ENCODE measurements around the gene CAMK1D.

CAMK1D gene

GRCh38 chr10:12603766-12604470 lies 254.6 kb downstream of the CAMK1D start:
- DNase-seq = no peak

- DNase-seq = peak; percentile 39
These were observed 256.4 kb downstream of the CAMK1D start for GRCh38 chr10:12605580-12606405.

- DNase-seq = no peak
These were observed 257.1 kb downstream of the CAMK1D start for GRCh38 chr10:12606461-12606860.

GRCh38 chr10:12608761-12609160 lies 259.4 kb downstream of the CAMK1D start:
- no peak for DNase-seq

- DNase-seq = no peak
These were observed 260.1 kb downstream of the CAMK1D start for GRCh38 chr10:12609435-12609834.

GRCh38 chr10:12613136-12613535 lies 263.8 kb downstream of the CAMK1D start:
- no peak for DNase-seq

GRCh38 chr10:12614177-12614995 lies 265.0 kb downstream of the CAMK1D start:
- no peak for DNase-seq

- no peak for DNase-seq
These were observed 266.2 kb downstream of the CAMK1D start for GRCh38 chr10:12615296-12616220.

GRCh38 chr10:12617191-12618175 lies 268.1 kb downstream of the CAMK1D start:
- no peak for DNase-seq

- DNase-seq = no peak
These were observed 272.7 kb downstream of the CAMK1D start for GRCh38 chr10:12622016-12622415.

GRCh38 chr10:12622691-12623090 lies 273.3 kb downstream of the CAMK1D start:
- no peak for DNase-seq

- no peak for DNase-seq
These were observed 276.2 kb downstream of the CAMK1D start for GRCh38 chr10:12625393-12626023.

GRCh38 chr10:12628153-12628552 lies 278.8 kb downstream of the CAMK1D start:
- no peak for DNase-seq

GRCh38 chr10:12628964-12629766 lies 279.8 kb downstream of the CAMK1D start:
- DNase-seq = no peak

- DNase-seq = no peak
These were observed 280.4 kb downstream of the CAMK1D start for GRCh38 chr10:12629767-12630165.

- no peak for DNase-seq
These were observed 281.9 kb downstream of the CAMK1D start for GRCh38 chr10:12631216-12631615.

- no peak for DNase-seq
These were observed 282.6 kb downstream of the CAMK1D start for GRCh38 chr10:12631787-12632562.

- no peak for DNase-seq
These were observed 284.7 kb downstream of the CAMK1D start for GRCh38 chr10:12633776-12634620.

Data from activated CD4-positive, alpha-beta T cell treated with anti-CD3 and anti-CD28 coated beads, Interleukin-2, amount 50 U/mL, for 16 hours (primary cell).